ENCODE measurements around the gene MGRN1.

Gene MGRN1

GRCh38 chr16:4694642-4695451 is 70.2 kb downstream of the MGRN1 start:
- DNase-seq (ENCODE audit: extremely low read depth, insufficient read length) = no peak
- Histone ChIP-seq H3K4me3 (replicated peaks; ENCODE audit: low read depth, low read length) (peak overlapping the region; percentile 90), H3K36me3 (ENCODE audit: control insufficient read depth, insufficient read depth, low read length) (peaks cover 35% of the 10 kb centered on the region), H3K27me3 (replicated peaks; ENCODE audit: control insufficient read depth, insufficient read depth, low read length) (no peaks in the 10 kb centered on the region)
- no peak for TF ChIP-seq CTCF (IDR thresholded peaks at IDR 0.05; ENCODE audit: insufficient read depth, low read length, poor library complexity, severe bottlenecking)

GRCh38 chr16:4695473-4696171 is 71.0 kb downstream of the MGRN1 start:
- peaks cover 36% of the 10 kb centered on the region for H3K36me3 ChIP-seq (ENCODE audit: control insufficient read depth, insufficient read depth, low read length)
- no peak for TF ChIP-seq CTCF (IDR thresholded peaks at IDR 0.05; ENCODE audit: insufficient read depth, low read length, poor library complexity, severe bottlenecking)
- no peak for DNase-seq (ENCODE audit: extremely low read depth, insufficient read length)

GRCh38 chr16:4696172-4696904 is 71.7 kb downstream of the MGRN1 start:
- Histone ChIP-seq H3K27me3 (replicated peaks; ENCODE audit: control insufficient read depth, insufficient read depth, low read length) (no peaks in the 10 kb centered on the region), H3K4me3 (replicated peaks; ENCODE audit: low read depth, low read length) (no peak overlapping the region), H3K36me3 (ENCODE audit: control insufficient read depth, insufficient read depth, low read length) (peaks cover 38% of the 10 kb centered on the region)
- TF ChIP-seq CTCF (IDR thresholded peaks at IDR 0.05; ENCODE audit: insufficient read depth, low read length, poor library complexity, severe bottlenecking) = no peak
- DNase-seq (ENCODE audit: extremely low read depth, insufficient read length) = no peak

More at GRCh38 chr16:4695473-4696171, 71.0 kb downstream of the MGRN1 start:
- Histone ChIP-seq H3K4me3 (replicated peaks; ENCODE audit: low read depth, low read length) (no peak overlapping the region), H3K27me3 (replicated peaks; ENCODE audit: control insufficient read depth, insufficient read depth, low read length) (no peaks in the 10 kb centered on the region)

- no peak for DNase-seq (ENCODE audit: extremely low read depth, insufficient read length)
- H3K27me3 ChIP-seq (replicated peaks; ENCODE audit: control insufficient read depth, insufficient read depth, low read length) = no peaks in the 10 kb centered on the region
- peaks cover 40% of the 10 kb centered on the region for H3K36me3 ChIP-seq (ENCODE audit: control insufficient read depth, insufficient read depth, low read length)
- no peak for TF ChIP-seq CTCF (IDR thresholded peaks at IDR 0.05; ENCODE audit: insufficient read depth, low read length, poor library complexity, severe bottlenecking)
- no peak overlapping the region for H3K4me3 ChIP-seq (replicated peaks; ENCODE audit: low read depth, low read length)
Observed at GRCh38 chr16:4696905-4697847, 72.5 kb downstream of the MGRN1 start.

- H3K4me3 ChIP-seq (replicated peaks; ENCODE audit: low read depth, low read length) = no peak overlapping the region
- TF ChIP-seq CTCF (IDR thresholded peaks at IDR 0.05; ENCODE audit: insufficient read depth, low read length, poor library complexity, severe bottlenecking) = no peak
- H3K36me3 ChIP-seq (ENCODE audit: control insufficient read depth, insufficient read depth, low read length) = peaks cover 40% of the 10 kb centered on the region
- no peaks in the 10 kb centered on the region for H3K27me3 ChIP-seq (replicated peaks; ENCODE audit: control insufficient read depth, insufficient read depth, low read length)
- no peak for DNase-seq (ENCODE audit: extremely low read depth, insufficient read length)
Observed at GRCh38 chr16:4697848-4698291, 73.2 kb downstream of the MGRN1 start.
